Endothelial cell (in vitro differentiated cells): ENCODE measurements around the gene C2orf76. TPM values are rescaled to one million over a fixed set of nuclear protein-coding genes. Genes with fewer than 3 reads are reported as not detected.

ENCODE experiments used
- DNase-seq: peaks from one replicate; pipeline ENCODE4 v3.0.0; 2021; ENCODE audit warnings: low spot score
- H3K27ac Mint-ChIP-seq: one replicate; pipeline ENCODE4 v1.8.0; 2021; ENCODE audit warnings: mixed read lengths, inconsistent platforms; ENCODE audit not compliant: unreplicated experiment
- H3K27me3 Mint-ChIP-seq: one replicate; pipeline ENCODE4 v1.8.0; 2021; ENCODE audit warnings: mild to moderate bottlenecking, moderate library complexity, mixed read lengths, inconsistent platforms; ENCODE audit not compliant: unreplicated experiment
- H3K36me3 Mint-ChIP-seq: one replicate; pipeline ENCODE4 v1.8.0; 2021; ENCODE audit warnings: mild to moderate bottlenecking, low read depth, mixed read lengths, inconsistent platforms; ENCODE audit not compliant: unreplicated experiment
- H3K4me1 Mint-ChIP-seq: one replicate; pipeline ENCODE4 v1.8.0; 2021; ENCODE audit warnings: mild to moderate bottlenecking, mixed read lengths, inconsistent platforms; ENCODE audit not compliant: unreplicated experiment
- H3K4me3 Mint-ChIP-seq: one replicate; pipeline ENCODE4 v1.8.0; 2021; ENCODE audit warnings: mild to moderate bottlenecking, mixed read lengths, inconsistent platforms; ENCODE audit not compliant: unreplicated experiment
- H3K9me3 Mint-ChIP-seq: one replicate; pipeline ENCODE4 v1.8.0; 2021; ENCODE audit warnings: mixed read lengths, inconsistent platforms; ENCODE audit not compliant: unreplicated experiment
- CTCF ChIP-seq: fragments of 200-600 bp; sonication (generic); IDR thresholded peaks from one replicate; pipeline ENCODE4 v1.5.0; 2021; ENCODE audit warnings: antibody characterized with exemption; ENCODE audit not compliant: unreplicated experiment
- total RNA-seq: library from RNA; stranded (reverse); fragmentation: NEBNext Ultra II Directional; extraction: Animal tissue kit (Norgen Biotek cat#: 25700); gene quantifications from one replicate; pipeline ENCODE4 v1.2.1, GENCODE V29; 2021; ENCODE audit not compliant: unreplicated experiment

The C2orf76 gene
- total RNA-seq, 1 donor from 2014 or later, result 10.8 TPM

GRCh38 chr2:119319593-119319992 is 47.0 kb downstream of the C2orf76 start:
- TF ChIP-seq CTCF, result no peak
- no peaks in the 10 kb centered on the region for H3K36me3 Mint-ChIP-seq
- H3K27ac Mint-ChIP-seq, result no peak overlapping the region
- DNase-seq, result no peak
- no peaks in the 10 kb centered on the region for H3K4me1 Mint-ChIP-seq
- peaks cover 2% of the 10 kb centered on the region for H3K27me3 Mint-ChIP-seq
- H3K9me3 Mint-ChIP-seq, result no peaks in the 10 kb centered on the region
- no peak overlapping the region for H3K4me3 Mint-ChIP-seq

- Mint-ChIP-seq H3K27me3 (no peaks in the 10 kb centered on the region), H3K36me3 (no peaks in the 10 kb centered on the region), H3K9me3 (no peaks in the 10 kb centered on the region), H3K4me3 (no peak overlapping the region), H3K4me1 (no peaks in the 10 kb centered on the region), H3K27ac (no peak overlapping the region)
- TF ChIP-seq CTCF, result no peak
- no peak for DNase-seq
Observed at GRCh38 chr2:119317554-119317953, 49.1 kb downstream of the C2orf76 start.

DNA sequence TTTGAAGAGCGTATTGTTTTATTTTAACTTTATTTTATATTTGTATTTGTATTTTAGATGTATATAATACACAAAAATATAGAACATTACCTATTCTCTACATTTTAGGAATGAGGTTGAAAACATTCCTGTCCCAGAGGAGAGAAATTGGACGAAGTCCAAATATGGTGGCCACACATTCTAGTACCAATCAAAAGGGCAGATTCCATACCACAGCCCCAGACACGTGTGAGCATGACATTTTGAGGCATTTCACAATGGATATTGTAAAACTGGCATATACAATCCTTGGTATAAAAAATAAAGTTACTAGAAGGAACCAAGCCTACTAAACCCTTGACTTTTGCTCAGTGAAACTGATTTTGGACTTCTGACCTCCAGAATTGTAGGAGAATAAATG is 50.6 kb downstream of the C2orf76 start:
- no peaks in the 10 kb centered on the region for H3K27me3 Mint-ChIP-seq
- H3K4me3 Mint-ChIP-seq, result no peak overlapping the region
- H3K36me3 Mint-ChIP-seq, result no peaks in the 10 kb centered on the region
- H3K9me3 Mint-ChIP-seq, result no peaks in the 10 kb centered on the region
- H3K4me1 Mint-ChIP-seq, result no peaks in the 10 kb centered on the region
- H3K27ac Mint-ChIP-seq, result no peak overlapping the region
- no peak for DNase-seq
- TF ChIP-seq CTCF, result no peak

GRCh38 chr2:119315241-119315925 is 51.3 kb downstream of the C2orf76 start:
- no peak overlapping the region for H3K4me3 Mint-ChIP-seq
- no peaks in the 10 kb centered on the region for H3K27me3 Mint-ChIP-seq
- no peaks in the 10 kb centered on the region for H3K36me3 Mint-ChIP-seq
- no peaks in the 10 kb centered on the region for H3K4me1 Mint-ChIP-seq
- no peaks in the 10 kb centered on the region for H3K9me3 Mint-ChIP-seq
- H3K27ac Mint-ChIP-seq, result no peak overlapping the region
- TF ChIP-seq CTCF, result no peak
- DNase-seq, result no peak

DNA sequence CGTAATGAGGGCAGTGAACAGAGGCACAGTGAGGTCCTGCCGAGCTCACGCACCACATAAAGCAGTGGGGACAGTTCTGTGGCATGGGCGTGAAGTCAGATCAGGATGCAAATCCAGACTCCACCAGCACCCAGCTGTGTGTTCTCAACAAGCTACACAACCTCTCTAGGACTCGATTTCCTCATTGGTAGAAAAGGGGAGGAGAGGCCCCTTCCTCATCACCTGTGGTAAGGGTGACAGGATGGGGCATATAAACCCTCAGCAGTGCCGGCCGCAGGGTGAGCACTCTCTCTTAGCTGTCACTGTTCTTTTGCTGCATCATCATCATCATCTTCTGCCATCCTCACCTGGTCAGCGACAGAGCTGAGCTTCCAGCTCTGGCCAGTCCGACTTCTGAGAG is 54.8 kb downstream of the C2orf76 start:
- H3K4me3 Mint-ChIP-seq, result no peak overlapping the region
- no peak overlapping the region for H3K27ac Mint-ChIP-seq
- no peaks in the 10 kb centered on the region for H3K9me3 Mint-ChIP-seq
- TF ChIP-seq CTCF, result no peak
- no peak for DNase-seq
- no peaks in the 10 kb centered on the region for H3K4me1 Mint-ChIP-seq
- H3K27me3 Mint-ChIP-seq, result no peaks in the 10 kb centered on the region
- no peaks in the 10 kb centered on the region for H3K36me3 Mint-ChIP-seq
